Hypothalamus (tissue), 51 donors: ENCODE measurements around the gene MAML1.
A peak's percentile ranks its signal among the peaks of the same experiment; 100 is the strongest.

ENCODE experiments used
- DNase-seq, 51 donors: peaks; one replicate each; lab custom pipeline; 2025; lab: John Stamatoyannopoulos, UW

Gene MAML1

DNA sequence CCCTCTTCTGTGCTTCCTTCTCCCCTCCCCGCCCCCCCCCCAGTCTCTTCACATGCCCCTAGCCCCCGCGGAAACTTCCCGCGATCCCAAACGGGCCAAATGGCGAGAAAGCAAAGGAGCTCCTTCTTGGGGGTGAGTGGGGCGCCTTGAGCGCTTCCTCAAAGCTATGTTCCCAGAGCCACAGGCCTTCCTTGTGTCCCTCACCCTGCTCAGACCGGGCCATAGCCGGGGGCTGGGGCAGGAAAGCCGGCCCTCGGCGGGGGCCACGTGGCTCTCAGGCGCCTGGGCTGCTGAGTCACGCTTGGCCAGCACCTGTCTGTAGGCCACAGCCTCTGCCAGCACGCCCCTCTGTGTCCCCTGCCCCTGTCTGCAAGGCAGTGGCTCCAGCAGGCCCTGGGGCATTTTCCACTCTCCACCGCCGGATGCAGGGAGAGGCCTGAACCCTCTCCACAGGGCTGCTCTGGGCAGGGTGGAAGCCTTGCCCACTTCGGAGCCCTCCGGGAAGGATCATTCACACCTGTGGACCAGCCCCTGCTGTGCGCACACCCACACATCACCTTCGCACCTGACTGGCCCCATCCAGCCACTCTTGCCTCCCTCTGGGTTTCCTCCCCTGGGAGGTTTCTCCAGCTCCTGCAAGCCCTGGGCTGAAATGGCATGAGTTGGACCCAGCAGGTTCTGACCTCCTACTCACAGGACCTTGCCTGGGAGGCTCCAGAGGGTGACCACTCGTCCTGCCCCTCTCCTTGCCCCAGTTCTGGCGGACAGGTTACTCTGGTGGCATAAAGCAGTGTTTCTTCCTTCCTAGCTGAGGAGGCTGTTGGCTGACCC lies 86.9 kb downstream of the MAML1 start:
- peak in 47 of 51 donors; percentile 45 to 89 (median 72) for DNase-seq

DNA sequence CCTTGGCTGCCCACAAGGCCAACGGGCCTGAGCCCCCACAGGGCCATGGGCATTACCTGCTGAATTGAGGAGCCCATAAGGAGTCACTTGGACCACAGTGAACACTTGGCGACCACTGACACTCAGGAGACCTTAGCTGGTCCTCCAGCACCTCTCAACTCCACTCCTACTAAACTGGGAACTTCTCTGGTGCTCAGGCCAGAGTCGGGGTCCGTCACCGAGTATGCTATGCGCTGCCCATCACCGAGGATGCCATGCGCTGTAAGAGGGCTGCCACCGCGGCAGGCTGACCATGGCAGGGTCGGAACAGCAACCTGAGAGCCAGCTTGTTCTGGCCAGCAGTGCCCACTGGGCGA lies 87.5 kb downstream of the MAML1 start:
- DNase-seq: peak in 5 of 51 donors; percentile 48 to 63 (median 58)

DNA sequence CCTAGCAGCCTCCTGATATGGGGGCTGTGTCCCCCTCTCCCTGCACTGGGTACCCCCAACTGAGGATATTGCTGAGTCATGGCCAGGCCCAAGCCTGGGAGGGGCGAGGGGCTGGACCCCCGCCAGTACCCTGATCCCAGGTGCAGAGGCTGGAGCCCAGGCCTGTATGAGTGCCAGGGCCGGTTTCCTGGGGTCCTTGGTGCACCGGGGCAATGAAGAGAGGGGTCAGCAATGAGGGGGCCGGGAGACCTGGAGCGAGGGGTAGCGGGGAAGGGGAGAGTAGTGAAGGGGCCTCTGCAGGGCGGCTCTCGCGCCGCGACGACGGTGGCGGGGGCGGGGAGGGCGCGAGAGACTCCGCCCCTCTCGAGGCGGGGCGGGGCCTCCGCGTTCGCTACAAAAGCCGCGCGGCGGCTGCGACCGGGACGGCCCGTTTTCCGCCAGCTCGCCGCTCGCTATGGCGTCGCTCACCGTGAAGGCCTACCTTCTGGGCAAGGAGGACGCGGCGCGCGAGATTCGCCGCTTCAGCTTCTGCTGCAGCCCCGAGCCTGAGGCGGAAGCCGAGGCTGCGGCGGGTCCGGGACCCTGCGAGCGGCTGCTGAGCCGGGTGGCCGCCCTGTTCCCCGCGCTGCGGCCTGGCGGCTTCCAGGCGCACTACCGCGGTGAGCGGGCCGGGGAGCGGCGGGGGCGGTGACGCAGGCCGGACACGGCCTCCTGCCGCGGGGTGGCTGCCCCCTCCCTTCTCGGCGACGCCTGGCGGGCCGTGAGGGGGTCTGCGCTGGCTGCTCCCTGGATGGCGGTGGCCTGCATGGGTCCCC lies 88.1 kb downstream of the MAML1 start, which contains the start of gene SQSTM1:
TSS of gene SQSTM1 (plus strand) at position 423 of the 815 bp plus-strand sequence. CDS start at position 455, 32 bp downstream.
- DNase-seq: peak; percentile 31 to 94 (median 82)

DNA sequence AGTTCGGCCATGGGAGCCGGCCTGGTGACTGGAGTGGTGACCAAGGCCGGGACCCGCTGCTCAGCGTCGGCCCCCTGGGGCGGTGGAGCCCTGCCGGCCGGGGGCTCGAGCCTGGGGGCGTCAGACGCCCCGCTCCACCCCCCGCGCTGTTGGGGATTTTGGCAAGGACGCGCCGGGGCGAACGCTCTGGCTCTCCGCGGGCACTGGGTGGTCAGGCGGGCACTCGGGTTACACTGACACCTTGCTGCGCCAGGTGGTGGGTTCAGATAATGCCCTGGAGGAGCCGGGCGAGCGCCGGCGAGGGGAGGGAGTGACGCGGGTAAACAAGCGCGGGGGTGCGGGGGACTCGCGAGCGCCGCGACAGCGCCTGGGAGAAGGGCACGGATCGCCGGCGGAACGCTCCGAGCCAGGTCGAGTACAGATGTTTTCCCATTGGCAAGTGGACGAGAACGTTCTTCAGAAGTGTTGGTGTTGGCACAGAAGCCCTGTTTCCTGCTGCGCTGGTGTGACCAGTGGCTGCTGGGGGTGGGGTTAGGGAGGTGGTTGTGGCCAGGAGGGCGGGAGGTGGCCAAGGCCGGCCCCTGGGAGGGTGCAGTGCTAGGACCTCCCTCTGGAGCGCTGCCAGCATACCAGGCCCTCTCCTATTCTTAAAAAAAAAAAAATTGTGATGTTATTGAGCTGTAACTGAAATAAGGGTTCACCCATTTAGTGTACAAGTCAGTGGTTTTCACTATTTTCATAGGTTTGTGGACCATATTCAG lies 88.9 kb downstream of the MAML1 start:
- peak; percentile 26 to 94 (median 82) for DNase-seq

DNA sequence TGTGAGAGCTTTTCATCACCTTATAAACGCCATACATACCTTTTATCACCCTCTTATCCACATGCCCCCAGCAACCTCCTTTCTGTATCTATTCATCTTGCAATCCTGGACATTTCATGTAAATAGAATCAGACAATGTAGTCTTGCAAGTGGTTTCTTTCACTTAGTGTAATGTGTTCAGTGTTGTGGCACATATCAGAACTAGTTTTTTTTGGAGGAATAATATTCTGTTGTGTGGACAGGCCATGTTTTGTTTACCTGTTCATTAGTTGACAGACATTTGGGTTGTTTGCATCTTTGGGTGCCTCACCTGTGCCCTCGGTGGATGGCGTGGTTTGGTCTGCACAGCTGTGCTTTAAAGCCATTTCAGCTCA lies 89.4 kb downstream of the MAML1 start:
- DNase-seq: no peak

DNA sequence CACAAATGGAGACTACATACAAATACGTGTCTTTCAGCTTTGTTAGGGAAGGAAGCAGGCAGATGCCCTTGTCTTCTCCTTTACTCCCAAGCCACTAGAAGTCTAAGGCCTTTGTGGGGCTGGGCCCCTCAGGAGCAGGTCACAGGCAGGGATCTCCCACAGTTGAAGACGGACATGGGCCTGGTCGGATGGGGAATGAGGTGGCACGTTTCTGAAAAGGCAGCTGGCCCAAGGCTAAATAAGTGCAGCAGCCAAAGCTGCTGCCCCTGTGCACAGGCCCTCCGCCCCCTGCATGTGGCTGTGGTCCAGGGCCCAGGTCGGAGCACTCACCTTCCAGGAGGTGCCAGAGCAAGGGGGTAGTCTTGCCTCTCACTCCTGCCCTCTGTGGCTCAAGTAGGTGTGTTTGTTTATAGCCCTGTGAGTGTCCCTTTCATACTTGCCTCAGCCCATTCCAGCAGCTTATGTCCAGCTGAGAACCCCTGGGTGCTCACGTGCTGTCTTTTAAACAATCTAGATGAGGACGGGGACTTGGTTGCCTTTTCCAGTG lies 89.9 kb downstream of the MAML1 start:
- no peak for DNase-seq

DNA sequence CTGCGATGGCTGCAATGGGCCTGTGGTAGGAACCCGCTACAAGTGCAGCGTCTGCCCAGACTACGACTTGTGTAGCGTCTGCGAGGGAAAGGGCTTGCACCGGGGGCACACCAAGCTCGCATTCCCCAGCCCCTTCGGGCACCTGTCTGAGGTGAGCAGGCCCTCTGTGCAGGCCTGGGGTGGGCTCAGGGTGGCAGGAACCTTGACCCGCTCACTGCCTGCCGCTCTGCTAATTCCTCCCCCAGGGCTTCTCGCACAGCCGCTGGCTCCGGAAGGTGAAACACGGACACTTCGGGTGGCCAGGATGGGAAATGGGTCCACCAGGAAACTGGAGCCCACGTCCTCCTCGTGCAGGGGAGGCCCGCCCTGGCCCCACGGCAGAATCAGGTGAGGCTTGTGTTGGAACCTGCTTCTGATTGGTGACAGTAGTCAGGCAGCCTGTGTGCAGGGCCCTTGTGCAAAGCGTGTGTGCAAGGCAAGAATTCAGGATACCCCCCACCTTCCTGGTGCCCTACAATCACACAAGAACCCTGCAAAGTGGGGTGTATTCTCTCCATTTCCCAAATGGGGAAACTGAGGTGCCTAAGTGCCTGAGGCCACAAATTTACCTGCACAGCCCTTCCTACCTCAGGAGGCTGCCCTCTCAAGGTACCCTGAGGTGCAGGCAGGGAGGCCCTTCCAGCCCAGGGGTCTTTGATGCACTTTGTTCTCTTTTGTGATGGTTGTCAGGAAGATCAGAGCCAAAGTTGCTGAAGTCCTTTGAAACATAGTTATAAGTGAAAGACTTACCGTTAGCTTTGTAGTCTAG lies 91.5 kb downstream of the MAML1 start:
- DNase-seq: no peak

DNA sequence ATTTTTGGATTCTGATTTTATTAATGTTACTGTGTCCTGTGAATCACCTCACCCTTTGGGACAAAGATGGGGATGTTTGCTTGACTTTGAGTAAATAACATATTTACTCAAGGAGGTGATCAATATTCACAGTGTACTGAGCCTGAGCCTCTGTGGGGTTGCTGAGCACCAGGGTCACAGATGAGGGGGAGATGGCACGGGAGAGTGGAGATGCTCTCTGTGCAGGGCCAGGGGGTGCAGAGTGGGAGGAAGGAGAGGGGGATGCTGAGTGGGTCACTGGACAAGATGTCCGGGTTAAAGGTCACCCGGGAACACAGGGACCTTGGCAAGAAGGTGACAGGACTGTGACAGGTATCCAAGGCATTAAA lies 92.1 kb downstream of the MAML1 start:
- DNase-seq: no peak

DNA sequence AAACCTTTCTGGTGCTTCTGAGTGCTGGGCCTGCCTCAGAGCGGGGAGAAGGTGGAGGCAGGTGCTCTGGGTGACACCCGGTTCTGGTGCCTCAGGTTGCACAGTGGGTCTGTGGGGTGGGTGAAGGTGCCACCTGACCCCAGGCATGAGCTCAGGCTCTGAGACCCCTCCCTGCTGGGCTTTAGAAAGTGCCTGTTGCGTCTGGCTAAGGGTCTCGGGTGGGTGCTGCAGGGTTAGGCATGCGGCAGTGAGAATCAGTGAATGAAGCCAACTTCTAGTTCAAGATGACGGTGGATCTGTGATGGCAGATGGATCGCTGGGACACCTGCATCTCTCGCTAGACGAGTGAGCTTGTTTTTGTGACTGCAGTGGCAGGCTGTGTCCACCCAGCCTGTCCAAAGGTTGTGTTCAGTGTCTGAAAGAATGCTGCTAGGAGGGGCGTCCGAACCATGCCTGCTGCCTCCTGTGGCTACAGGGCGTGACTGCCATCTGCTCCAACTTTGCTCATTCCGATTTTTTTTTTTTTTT lies 93.1 kb downstream of the MAML1 start:
- no peak for DNase-seq
